HS-5 (cell line): ENCODE measurements around the gene SAMD8.
"Not testable (repeated sequence)": the region's sequence is repeated elsewhere in the genome, so short reads cannot be mapped to it uniquely, and the experiment has no call there.

Source experiments
- DNase-seq: peaks from one replicate; pipeline ENCODE4 v3.0.0-alpha.2; 2012; ENCODE audit warnings: low read depth

The SAMD8 gene

GRCh38 chr10:75140246-75140645, 28.8 kb downstream of the SAMD8 start:
- DNase-seq, result no peak

DNA sequence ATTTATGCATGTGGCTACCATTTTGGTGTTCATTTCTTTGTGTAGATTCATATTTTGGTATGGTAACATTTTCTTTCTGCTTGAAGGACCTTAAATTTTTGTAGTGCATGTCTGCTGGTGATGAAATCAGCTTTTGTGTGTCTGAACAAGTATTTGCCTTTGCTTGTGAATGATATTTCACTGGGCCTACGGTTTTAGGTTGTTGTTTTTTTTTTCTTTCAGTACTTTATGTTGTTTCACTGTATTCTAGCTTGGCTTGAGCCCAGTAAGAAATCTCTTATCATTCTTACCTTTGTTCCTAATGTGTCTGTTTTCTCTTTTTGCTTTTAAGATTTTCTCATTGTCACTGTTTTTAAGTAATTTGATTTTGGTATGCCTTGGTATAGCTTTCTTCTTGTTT, 31.9 kb downstream of the SAMD8 start:
- DNase-seq, result no peak

GRCh38 chr10:75145590-75145989, 34.1 kb downstream of the SAMD8 start:
- no peak for DNase-seq

DNA sequence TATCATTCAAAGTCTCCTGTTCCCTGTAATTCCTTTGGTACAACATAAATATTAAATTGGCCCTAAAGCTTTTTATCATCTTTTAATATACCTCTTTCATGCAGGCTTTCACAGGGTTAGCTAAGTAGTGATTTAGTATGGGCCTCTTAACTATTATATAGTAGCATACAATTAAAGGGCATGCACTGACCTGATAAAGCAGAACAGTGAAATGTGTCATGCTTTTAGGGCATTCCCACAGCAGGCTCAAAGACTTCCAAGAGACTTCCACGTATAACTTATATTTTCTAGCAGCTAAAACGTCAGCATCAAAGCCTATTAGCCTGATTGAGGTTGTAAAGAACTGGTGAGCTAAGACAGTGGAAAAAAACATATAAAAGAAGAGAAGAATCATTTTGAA, 35.3 kb downstream of the SAMD8 start:
- DNase-seq, result no peak

DNA sequence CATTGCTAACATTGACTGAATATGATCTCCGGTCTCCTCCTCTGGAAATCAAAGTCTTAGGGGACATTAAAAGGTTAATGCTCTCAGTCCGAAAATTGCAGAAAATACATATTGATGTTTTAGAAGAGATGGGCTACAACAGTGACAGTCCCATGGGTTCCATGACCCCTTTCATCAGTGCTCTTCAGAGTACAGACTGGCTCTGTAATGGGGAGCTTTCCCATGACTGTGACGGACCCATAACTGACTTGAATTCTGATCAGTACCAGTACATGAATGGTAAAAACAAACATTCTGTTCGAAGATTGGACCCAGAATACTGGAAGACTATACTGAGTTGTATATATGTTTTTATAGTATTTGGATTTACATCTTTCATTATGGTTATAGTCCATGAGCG, 39.2 kb downstream of the SAMD8 start:
- DNase-seq, result no peak

GRCh38 chr10:75159519-75159918, 48.1 kb downstream of the SAMD8 start:
- DNase-seq, result no peak

DNA sequence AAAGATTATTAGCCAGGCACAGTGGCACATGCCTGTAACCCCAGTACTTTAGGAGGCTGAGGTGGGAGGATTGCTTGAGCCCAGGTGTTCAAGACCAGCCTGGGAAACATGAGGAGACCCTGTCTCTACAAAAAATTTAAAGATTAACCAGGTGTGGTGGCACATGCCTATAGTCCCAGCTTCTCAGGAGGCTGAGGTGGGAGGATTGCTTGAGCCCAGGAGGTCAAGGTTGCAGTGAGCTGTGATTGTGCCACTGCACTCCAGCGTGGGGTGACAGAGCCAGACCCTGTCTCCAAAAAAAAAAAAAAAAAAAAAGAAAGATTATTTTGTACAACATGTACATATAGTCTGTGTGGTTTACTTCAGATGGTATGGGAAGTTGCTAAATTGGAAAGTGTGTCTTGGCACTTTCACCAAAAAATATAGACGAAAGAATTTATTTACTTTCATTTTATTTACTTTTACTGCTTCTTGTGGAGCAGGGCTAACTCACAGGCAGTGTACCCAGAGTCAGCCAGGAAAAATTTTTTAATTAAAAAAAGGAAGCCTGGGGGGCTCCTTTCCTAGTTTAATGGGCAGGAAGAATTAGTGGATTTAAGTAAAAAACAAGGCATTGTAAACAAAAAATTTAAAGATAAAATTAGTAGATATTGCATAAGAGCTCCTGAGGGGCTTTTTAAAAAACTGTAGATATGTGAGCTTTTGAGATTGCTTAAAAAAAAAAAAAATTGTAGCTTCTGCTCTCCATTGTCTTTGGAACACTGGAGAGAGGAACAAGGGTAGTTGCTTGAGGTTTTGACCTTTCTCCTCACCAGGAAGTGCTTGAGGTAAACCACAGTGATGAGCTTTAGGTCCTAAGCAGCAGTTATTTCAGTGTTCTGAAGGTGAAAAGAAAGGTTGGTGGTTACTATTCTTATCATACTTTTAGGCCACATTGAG, 54.5 kb downstream of the SAMD8 start:
- DNase-seq, result no peak

- no peak for DNase-seq
Observed at GRCh38 chr10:75166623-75166972, 55.1 kb downstream of the SAMD8 start.

DNA sequence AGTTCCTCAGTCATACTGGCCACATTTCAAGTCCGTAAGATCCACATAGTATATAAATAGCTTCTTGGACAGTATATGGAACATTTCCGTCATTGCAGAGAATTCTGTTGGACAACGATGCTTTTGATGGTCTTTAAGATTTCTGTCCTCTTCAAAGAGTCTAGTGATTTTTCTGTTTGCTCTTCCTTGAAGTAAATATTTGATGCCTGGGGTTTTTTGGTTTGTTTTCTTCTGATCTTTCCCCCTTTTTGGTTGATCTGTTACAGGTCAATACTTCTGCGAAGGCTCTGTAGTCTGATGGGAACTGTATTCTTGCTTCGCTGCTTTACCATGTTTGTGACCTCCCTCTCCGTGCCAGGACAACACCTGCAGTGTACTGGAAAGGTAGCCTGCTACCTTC, 56.8 kb downstream of the SAMD8 start:
- DNase-seq, result no peak

DNA sequence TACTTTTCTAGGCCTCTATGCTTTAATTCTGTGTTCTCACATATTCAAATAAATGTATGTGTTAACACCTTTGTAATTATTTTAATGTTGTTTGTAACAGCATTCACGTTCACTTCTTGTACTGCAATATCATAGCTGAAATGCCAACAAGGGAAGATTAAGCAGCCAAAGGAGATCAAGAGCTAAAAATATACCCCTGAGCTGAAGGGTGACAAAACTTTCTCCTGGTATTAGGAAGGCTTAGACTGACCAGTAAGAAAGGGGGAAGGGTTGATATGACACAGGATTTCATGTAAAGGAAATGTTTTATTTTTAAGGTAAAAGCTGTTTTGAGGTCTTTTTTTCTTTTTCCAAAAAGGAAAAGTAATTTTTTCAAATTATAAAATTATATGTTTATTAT, 58.8 kb downstream of the SAMD8 start:
- no peak for DNase-seq

DNA sequence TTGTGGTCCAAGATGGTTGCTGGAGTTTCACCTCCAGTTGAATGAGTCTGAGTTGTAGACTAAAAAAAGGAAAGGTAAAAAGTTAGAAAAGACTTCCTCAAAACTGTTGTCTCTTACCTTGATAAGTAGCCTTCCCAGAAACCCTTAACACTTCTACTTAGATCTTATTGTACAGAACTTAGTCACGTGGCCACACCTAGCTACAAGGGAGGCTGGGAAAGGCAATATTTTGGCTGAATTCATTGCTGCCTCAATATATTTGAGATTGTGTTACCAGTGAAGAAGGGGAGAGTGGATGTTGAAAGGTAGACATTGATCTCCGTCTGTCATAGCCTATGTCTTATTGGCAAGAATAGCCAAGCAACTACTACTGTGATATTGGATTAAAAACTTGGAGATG, 63.6 kb downstream of the SAMD8 start:
- DNase-seq, result no peak

DNA sequence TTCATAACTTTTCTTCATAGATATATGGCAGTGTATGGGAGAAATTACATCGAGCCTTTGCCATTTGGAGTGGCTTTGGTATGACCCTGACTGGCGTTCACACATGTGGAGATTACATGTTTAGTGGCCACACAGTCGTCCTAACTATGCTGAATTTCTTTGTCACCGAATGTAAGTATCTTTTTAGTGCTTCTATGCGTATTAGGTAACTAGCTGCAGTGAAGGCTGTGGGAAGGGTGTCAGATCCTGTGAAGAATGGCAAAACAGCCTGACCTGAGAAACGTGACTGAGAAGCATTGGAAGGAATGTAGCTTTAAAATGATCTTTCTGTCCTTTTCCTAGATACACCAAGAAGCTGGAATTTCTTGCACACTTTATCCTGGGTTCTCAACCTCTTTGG, 64.6 kb downstream of the SAMD8 start:
- DNase-seq, result no peak

DNA sequence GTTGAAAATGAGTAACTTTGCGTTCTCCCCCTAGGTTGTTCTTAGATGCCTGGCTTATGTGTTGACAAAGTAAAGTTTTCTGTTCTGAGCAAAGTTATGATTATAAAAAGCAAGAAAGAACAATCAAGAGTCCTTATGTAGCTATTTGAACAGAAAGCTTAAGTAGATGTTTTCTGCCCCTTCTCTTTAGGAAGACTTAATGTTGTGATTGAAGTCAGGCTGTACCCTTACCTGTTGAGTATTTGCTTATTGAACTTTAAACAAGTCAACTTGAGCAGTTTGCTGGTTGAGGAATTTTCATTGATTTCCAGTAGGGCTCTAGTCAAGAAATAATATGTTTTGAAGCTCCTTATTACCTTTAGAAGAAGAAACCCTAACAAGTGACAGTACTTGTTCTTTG, 65.3 kb downstream of the SAMD8 start:
- no peak for DNase-seq

GRCh38 chr10:75179657-75180177, 68.3 kb downstream of the SAMD8 start:
- no peak for DNase-seq

DNA sequence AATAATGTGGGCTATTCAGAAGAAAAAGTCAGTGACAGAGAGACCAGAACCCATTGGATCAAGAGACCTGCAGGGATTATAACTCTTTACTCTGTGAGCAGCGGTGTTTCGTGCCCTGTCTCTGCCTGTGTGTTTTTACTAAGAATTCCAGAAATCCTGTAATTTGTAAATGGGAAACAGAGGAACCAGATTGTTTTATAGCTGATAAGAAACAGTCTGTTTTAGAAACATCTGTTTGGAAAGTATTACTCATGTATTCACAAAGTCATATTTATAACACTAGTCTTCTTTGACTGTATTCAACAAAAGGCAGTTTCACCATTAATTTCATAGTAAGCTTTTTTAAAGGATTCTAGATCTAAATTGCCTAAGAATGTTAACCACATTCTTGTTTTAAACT, 69.1 kb downstream of the SAMD8 start:
- no peak for DNase-seq

- no peak for DNase-seq
Observed at GRCh38 chr10:75181073-75181472, 69.6 kb downstream of the SAMD8 start.

DNA sequence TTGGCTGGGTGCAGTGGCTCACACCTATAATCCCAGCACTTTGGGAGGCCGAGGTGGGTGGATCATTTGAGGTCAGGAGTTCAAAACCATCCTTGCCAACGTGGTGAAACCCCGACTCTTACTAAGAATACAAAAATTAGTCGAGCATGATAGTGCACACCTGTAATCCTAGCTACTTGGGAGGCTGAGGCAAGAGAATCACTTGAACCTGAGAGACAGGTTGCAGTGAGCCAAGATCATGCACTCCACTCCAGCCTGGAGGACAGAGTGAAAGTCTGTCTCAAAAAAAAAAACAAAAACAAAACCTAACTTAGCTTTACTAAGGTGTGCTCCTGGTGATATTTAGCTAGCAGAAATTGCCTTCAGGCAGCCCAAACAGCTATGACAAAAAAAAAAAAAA, 74.9 kb downstream of the SAMD8 start:
- no peak for DNase-seq

- peak; percentile 36 for DNase-seq
Observed at GRCh38 chr10:75187961-75188426, 76.5 kb downstream of the SAMD8 start.

- not testable (repeated sequence) for DNase-seq
Observed at GRCh38 chr10:75188522-75188921, 77.1 kb downstream of the SAMD8 start.

- DNase-seq, result no peak
Observed at GRCh38 chr10:75189266-75190096, 78.0 kb downstream of the SAMD8 start.

DNA sequence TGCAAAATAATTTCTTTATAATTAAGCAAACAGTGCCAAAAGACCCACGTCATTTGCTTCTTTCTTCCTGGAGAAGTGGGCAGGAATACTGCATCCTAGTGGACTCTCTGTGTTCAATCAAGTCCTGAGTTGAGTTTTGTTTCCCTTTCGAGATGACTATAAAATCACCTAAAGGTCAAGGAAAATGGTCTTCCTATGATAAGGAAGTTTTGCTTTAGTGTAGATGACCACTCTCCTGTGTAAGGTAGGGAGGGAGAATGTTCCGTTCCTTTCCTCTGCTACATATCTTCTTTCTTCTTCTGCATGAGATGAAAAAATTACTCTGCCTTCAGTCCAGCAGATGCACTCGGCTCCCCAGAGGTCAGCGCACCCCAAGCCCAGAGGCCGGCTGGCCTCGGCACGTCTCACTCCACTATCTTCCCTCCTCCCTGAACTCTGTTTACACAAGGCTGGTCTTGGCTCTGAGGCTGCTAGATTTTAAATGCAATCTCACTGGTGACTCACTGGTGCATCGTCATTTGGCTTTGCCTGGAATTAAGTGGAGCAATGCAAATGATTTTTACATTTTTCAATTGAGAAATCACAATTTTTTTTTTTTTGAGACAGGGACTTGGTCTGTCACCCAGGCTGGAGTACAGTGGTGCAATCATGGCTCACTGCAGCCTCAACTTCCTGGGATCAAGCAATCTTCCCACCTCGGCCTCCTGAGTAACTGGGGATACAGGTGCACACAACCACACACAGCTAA, 80.5 kb downstream of the SAMD8 start:
- peak; percentile 89 for DNase-seq

DNA sequence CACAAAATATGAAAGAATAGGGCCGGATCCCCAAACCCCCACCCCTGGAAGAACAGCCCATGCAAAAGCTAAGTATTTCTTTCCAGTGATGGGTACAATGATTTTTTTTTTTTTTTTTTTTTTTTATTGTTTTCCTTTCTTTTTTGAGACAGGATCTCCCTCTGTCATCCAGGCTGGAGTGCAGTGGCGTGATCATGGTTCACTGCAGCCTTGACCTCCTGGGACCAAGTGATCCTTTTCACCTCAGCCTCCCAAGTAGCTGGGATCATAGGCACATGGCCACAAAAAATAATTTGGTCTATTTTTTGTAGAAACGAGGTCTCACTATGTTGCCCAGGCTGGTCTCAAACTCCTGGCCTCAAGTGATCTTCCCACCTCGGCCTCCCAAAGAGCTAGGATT, 83.2 kb downstream of the SAMD8 start:
- not testable (repeated sequence) for DNase-seq
